Natural killer cell (primary cell): ENCODE data around the gene NR2F1-AS1. TPM values are rescaled to one million over a fixed set of nuclear protein-coding genes. Genes with fewer than 3 reads are reported as not detected.

Experiments used
- ATAC-seq, 3 donors: fragments of 150-1000 bp in 2 of 3; fragments of 200-7000 bp in 1 of 3; cut with Tn5 transposase; 1 replicate in 1 of 3; 2 replicates in 2 of 3; pipeline ENCODE4 v1.10.0; 2021; ENCODE audit warnings: mild to moderate bottlenecking in 2 of 3, moderate library complexity in 2 of 3
- DNase-seq, 2 donors: peaks; one replicate each; pipeline versions ENCODE4 v3.0.0 to v3.0.0-alpha.2; 2013 to 2021; ENCODE audit warnings: mixed read lengths in 1 of 2
- H3K27ac ChIP-seq: one replicate; pipeline ENCODE4 v1.5.1; 2013; ENCODE audit warnings: mild to moderate bottlenecking, low read length
- H3K27me3 ChIP-seq: one replicate; pipeline ENCODE4 v1.6.1; 2013; ENCODE audit warnings: low read length; ENCODE audit not compliant: control insufficient read depth, insufficient read depth
- H3K36me3 ChIP-seq: one replicate; pipeline ENCODE4 v1.6.1; 2013; ENCODE audit warnings: low read length; ENCODE audit not compliant: control insufficient read depth, insufficient read depth
- H3K4me1 ChIP-seq: one replicate; pipeline ENCODE4 v1.6.1; 2013; ENCODE audit warnings: low read length; ENCODE audit not compliant: control insufficient read depth, insufficient read depth
- H3K4me3 ChIP-seq: one replicate; pipeline ENCODE4 v1.5.1; 2013; ENCODE audit warnings: low read length
- H3K9me3 ChIP-seq: one replicate; pipeline ENCODE4 v1.6.1; 2013; ENCODE audit warnings: low read length; ENCODE audit not compliant: control insufficient read depth, insufficient read depth
- H3K27ac Mint-ChIP-seq, 2 donors: one replicate each; pipeline ENCODE4 v1.8.0; 2022; ENCODE audit warnings: mild to moderate bottlenecking in 2 of 2, mixed read lengths in 2 of 2, moderate library complexity in 1 of 2
- H3K27me3 Mint-ChIP-seq, 2 donors: one replicate each; pipeline ENCODE4 v1.8.0; 2022; ENCODE audit warnings: low read depth in 2 of 2, mixed read lengths in 2 of 2
- H3K36me3 Mint-ChIP-seq: one replicate; pipeline ENCODE4 v1.8.0; 2022; ENCODE audit warnings: mixed read lengths
- H3K4me1 Mint-ChIP-seq, 2 donors: one replicate each; pipeline ENCODE4 v1.8.0; 2022; ENCODE audit warnings: mixed read lengths in 2 of 2
- H3K4me3 Mint-ChIP-seq: one replicate; pipeline ENCODE4 v1.8.0; 2022; ENCODE audit warnings: mild to moderate bottlenecking, moderate library complexity, mixed read lengths
- H3K9me3 Mint-ChIP-seq, 2 donors: one replicate each; pipeline ENCODE4 v1.8.0; 2022; ENCODE audit warnings: mixed read lengths in 2 of 2
- WGBS: methylation state at CpG from one replicate; pipeline ENCODE4 v1.1.7; 2013; ENCODE audit warnings: missing lambda C conversion rate; ENCODE audit not compliant: insufficient coverage; 5-methylcytosine and 5-hydroxymethylcytosine counted together
- intact Hi-C: fragments of 100-400 bp; cut with micrococcal nuclease; formaldehyde crosslinking; loops from one replicate; pipeline ENCODE4 v1.14.2; 2022
- total RNA-seq, 4 donors: library from RNA; stranded (reverse); fragments of 120-200 nt in 1 of 4; gene quantifications; one replicate each; pipeline versions ENCODE4 v1.2.3 to v1.2.4, GENCODE V29; 2013 to 2022
- TF ChIP-seq, protein P1 (sequence below): fragments of 200-600 bp; IDR thresholded peaks from one replicate; pipeline ENCODE4 v1.8.0; 2022; ENCODE audit warnings: antibody characterized with exemption

Gene NR2F1-AS1
- not detected for total RNA-seq
- total RNA-seq (2013) = not detected

DNA sequence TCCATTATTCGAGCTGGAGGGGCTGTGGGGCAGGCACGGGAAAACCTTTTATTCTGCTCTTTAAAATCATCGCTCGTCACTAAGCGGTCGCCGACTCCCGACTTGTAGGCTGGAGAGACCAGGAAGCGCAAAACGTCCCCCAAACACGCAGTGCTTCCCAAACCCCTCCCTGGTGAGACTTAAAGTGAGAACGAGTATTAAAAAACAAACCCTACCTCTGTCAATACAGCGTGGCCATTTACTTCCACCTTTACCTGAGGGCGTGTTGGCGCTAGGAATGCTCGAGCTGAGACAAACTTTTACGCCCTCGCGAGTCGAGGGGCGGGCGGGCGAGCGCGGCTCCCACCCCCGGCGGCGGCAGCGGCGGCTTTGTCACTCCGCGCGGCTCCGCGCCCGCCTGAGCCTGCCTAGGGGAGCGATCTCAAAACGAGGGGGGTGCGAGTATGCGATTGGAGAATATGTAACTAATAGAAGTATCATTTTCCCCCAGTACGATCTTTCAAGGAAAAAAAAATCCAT lies at the start of gene NR2F1-AS1:
Gene NR2F1-AS1 (minus strand): TSS at position 293 of the 519 bp plus-strand sequence.
- H3K36me3 ChIP-seq = no peaks in the 10 kb centered on the region
- Mint-ChIP-seq H3K27ac (peak within 1 kb of the TSS in 1 of 2 donors; percentile 29), H3K27me3 (peaks cover 38 to 44% of the 10 kb centered on the region in 2 donors), H3K4me1 (peaks cover 28 to 29% of the 10 kb centered on the region in 2 donors), H3K9me3 (no peaks in the 10 kb centered on the region), H3K4me3 (no peak within 1 kb of the TSS), H3K36me3 (peaks cover 6% of the 10 kb centered on the region)
- no peak within 1 kb of the TSS for H3K27ac ChIP-seq
- no peaks in the 10 kb centered on the region for H3K9me3 ChIP-seq
- TF ChIP-seq, protein P1, sequence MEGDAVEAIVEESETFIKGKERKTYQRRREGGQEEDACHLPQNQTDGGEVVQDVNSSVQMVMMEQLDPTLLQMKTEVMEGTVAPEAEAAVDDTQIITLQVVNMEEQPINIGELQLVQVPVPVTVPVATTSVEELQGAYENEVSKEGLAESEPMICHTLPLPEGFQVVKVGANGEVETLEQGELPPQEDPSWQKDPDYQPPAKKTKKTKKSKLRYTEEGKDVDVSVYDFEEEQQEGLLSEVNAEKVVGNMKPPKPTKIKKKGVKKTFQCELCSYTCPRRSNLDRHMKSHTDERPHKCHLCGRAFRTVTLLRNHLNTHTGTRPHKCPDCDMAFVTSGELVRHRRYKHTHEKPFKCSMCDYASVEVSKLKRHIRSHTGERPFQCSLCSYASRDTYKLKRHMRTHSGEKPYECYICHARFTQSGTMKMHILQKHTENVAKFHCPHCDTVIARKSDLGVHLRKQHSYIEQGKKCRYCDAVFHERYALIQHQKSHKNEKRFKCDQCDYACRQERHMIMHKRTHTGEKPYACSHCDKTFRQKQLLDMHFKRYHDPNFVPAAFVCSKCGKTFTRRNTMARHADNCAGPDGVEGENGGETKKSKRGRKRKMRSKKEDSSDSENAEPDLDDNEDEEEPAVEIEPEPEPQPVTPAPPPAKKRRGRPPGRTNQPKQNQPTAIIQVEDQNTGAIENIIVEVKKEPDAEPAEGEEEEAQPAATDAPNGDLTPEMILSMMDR = no peak
- intact Hi-C loops = loop anchor here (1.0 to 5.0 kb wide), 3 partner anchors 26 to 336 kb away; no protein-coding TSS in a partner anchor
- 4% methylated on average over 36 of the region's 41 CpGs for WGBS
- peaks cover 58% of the 10 kb centered on the region for H3K4me1 ChIP-seq
- DNase-seq (no peak), ATAC-seq (peak; percentile 39 to 44 (median 41))
- peaks cover 70% of the 10 kb centered on the region for H3K27me3 ChIP-seq
- peak within 1 kb of the TSS; percentile 11 for H3K4me3 ChIP-seq

DNA sequence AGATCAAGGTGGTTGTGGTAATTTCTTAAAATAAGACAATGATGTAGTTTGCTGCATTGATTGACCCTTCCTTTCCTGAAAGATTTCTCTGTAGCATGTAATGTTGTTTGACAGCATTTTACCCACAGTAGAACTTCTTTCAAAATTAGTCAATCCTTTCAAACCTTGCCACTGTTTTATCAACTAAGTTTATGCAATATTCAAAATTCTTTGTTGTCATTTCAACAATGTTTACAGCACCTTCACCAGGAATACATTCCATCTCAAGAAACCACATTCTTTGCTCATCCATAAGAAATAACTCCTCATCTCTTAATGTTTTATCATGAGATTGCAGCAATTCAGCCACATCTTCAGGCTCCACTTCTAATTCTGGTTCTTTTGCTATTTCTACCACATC lies 45.8 kb upstream of the NR2F1-AS1 start:
- no peak for DNase-seq
- no peaks in the 10 kb centered on the region for H3K9me3 ChIP-seq
- no peaks in the 10 kb centered on the region for H3K36me3 ChIP-seq
- H3K4me1 Mint-ChIP-seq = peaks cover 7 to 17% of the 10 kb centered on the region in 2 donors
- TF ChIP-seq, protein P1 = no peak
- ATAC-seq = no peak
- no peak overlapping the region for H3K4me3 Mint-ChIP-seq
- H3K27me3 Mint-ChIP-seq = no peaks in the 10 kb centered on the region
- H3K27me3 ChIP-seq = no peaks in the 10 kb centered on the region
- no peaks in the 10 kb centered on the region for H3K36me3 Mint-ChIP-seq
- no peak overlapping the region for H3K27ac ChIP-seq
- H3K4me3 ChIP-seq = no peak overlapping the region
- no peak overlapping the region for H3K27ac Mint-ChIP-seq
- H3K9me3 Mint-ChIP-seq = no peaks in the 10 kb centered on the region
- peaks cover 2% of the 10 kb centered on the region for H3K4me1 ChIP-seq
- intact Hi-C loops = no loop called here

DNA sequence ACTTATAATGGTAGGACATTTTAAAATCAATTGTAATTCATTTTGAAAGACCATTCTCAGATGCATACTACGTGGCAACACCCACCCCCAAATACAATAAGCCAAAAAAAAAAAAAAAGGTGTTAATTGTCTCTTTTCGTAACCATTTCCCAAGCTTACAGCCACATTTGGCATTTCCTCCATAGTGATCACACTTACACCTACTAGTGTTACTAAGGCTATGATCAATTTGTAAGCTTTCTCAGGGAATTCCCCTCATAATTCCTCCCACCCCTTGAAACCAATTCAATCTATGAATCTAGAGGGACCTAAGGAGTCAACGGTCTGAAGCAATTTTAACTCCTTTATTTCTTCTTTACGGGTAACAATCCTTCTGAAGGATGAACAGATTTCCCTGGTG lies 42.1 kb upstream of the NR2F1-AS1 start:
- DNase-seq (peak in 1 of 2 donors; percentile 45), ATAC-seq (peak; percentile 13 to 19 (median 18))
- Histone ChIP-seq H3K4me1 (peaks cover 8% of the 10 kb centered on the region), H3K27me3 (no peaks in the 10 kb centered on the region), H3K9me3 (no peaks in the 10 kb centered on the region), H3K27ac (no peak overlapping the region), H3K36me3 (no peaks in the 10 kb centered on the region), H3K4me3 (no peak overlapping the region)
- intact Hi-C loops = no loop called here
- WGBS = 67% methylated on average over 3 of the region's 4 CpGs
- Mint-ChIP-seq H3K27ac (peak overlapping the region; percentile 82 to 93), H3K4me1 (peaks cover 21 to 34% of the 10 kb centered on the region in 2 donors), H3K4me3 (no peak overlapping the region), H3K36me3 (no peaks in the 10 kb centered on the region), H3K9me3 (no peaks in the 10 kb centered on the region), H3K27me3 (no peaks in the 10 kb centered on the region)
- TF ChIP-seq, protein P1 = no peak
